Measurements from ENCODE around the gene CCDC195. TPM values are rescaled to one million over a fixed set of nuclear protein-coding genes. Genes with fewer than 3 reads are reported as not detected.

Gene CCDC195
- total RNA-seq, 4 donors from 2014 or later: not detected

DNA sequence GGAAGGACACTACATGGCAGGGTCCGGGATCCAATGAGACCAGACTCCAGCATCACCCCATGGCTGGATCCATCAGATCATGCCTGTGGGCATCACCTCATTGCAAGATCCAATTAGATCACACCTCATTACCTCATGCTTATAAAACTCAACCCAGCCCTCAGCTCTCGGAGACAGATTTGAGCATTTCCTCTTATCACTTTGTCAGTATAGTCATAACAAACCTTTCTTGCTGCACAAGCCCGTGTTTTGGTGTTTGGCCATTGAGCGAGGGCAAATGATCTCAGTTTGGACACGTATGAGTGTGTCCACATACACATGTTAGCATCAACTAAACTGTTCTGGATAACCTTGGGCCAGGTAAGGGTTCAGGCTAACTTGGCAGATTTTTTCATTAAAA is 58.8 kb downstream of the CCDC195 start:
- no peaks in the 10 kb centered on the region for H3K27me3 ChIP-seq
- peaks cover 0 to 6% (median 0%) of the 10 kb centered on the region in 4 donors for H3K9me3 ChIP-seq
- DNase-seq (ENCODE audit: low spot score in 2 of 2): no peak
- 85 to 91% methylated on average over 5 of the region's 5 CpGs for WGBS, 2 donors
- H3K27ac ChIP-seq: no peak overlapping the region
- TF ChIP-seq POLR2A (IDR thresholded peaks at IDR 0.05): no peak
- no peaks in the 10 kb centered on the region for H3K4me1 ChIP-seq
- no peaks in the 10 kb centered on the region for H3K36me3 ChIP-seq
- H3K4me3 ChIP-seq: no peak overlapping the region

DNA sequence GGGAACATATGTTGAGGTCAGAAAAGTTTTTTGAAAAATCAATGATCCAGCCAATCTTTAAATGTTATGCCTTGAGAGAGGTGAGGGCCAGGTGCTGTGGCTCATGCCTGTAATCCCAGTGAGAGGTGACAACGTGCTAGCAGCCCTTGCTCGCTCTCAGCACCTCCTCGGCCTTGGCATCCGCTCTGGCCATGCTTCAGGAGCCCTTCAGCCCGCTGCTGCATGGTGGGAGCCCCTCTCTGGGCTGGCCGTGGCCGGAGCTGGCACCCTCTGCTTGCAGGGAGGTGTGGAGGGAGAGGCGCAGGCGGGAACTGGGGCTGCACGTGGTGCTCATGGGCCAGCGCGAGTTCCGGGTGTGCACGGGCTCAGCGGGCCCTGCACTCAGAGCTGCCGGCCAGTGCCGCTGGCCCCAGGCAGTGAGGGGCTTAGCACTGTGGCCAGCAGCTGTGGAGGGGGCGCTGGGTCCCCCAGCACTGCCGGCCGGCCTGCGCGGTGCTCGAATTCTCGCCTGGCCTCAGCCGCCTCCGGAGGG is 61.1 kb downstream of the CCDC195 start:
- DNase-seq (ENCODE audit: low spot score in 2 of 2): no peak
- H3K4me3 ChIP-seq: no peak overlapping the region
- no peaks in the 10 kb centered on the region for H3K4me1 ChIP-seq
- TF ChIP-seq, protein P1, sequence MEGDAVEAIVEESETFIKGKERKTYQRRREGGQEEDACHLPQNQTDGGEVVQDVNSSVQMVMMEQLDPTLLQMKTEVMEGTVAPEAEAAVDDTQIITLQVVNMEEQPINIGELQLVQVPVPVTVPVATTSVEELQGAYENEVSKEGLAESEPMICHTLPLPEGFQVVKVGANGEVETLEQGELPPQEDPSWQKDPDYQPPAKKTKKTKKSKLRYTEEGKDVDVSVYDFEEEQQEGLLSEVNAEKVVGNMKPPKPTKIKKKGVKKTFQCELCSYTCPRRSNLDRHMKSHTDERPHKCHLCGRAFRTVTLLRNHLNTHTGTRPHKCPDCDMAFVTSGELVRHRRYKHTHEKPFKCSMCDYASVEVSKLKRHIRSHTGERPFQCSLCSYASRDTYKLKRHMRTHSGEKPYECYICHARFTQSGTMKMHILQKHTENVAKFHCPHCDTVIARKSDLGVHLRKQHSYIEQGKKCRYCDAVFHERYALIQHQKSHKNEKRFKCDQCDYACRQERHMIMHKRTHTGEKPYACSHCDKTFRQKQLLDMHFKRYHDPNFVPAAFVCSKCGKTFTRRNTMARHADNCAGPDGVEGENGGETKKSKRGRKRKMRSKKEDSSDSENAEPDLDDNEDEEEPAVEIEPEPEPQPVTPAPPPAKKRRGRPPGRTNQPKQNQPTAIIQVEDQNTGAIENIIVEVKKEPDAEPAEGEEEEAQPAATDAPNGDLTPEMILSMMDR (IDR thresholded peaks at IDR 0.05): no peak
- no peak for TF ChIP-seq POLR2A (IDR thresholded peaks at IDR 0.05)
- no peak for TF ChIP-seq EP300 (IDR thresholded peaks at IDR 0.05)
- peaks cover 0 to 6% (median 0%) of the 10 kb centered on the region in 4 donors for H3K9me3 ChIP-seq
- H3K27me3 ChIP-seq: no peaks in the 10 kb centered on the region
- WGBS, 2 donors: 88 to 92% methylated on average over 14 to 26 of the region's 26 CpGs
- H3K36me3 ChIP-seq: no peaks in the 10 kb centered on the region
- H3K27ac ChIP-seq: no peak overlapping the region

Other genes starting within 250 kb of the CCDC195 start
- 10 to 100 TPM; 63.0 to 72.2 (median 67.3) TPM for gene CUL3, start 131.0 kb downstream of the CCDC195 start, total RNA-seq